IgD-negative memory B cell (primary cell): ENCODE measurements around the gene HYAL3. TPM values are rescaled to one million over a fixed set of nuclear protein-coding genes. Genes with fewer than 3 reads are reported as not detected.
"Not testable (repeated sequence)": the region's sequence is repeated elsewhere in the genome, so short reads cannot be mapped to it uniquely, and the experiment has no call there.

Source experiments
- H3K27ac Mint-ChIP-seq, 3 donors: one replicate each; pipeline ENCODE4 v1.8.0; 2020 to 2022; ENCODE audit warnings: mild to moderate bottlenecking in 3 of 3, mixed read lengths in 3 of 3, moderate library complexity in 1 of 3
- H3K27me3 Mint-ChIP-seq: one replicate; pipeline ENCODE4 v1.8.0; 2021; ENCODE audit warnings: mixed read lengths
- H3K36me3 Mint-ChIP-seq: one replicate; pipeline ENCODE4 v1.8.0; 2020; ENCODE audit warnings: mild to moderate bottlenecking, mixed read lengths
- H3K4me1 Mint-ChIP-seq, 3 donors: one replicate each; pipeline ENCODE4 v1.8.0; 2020 to 2022; ENCODE audit warnings: mixed read lengths in 3 of 3, mild to moderate bottlenecking in 1 of 3
- H3K4me3 Mint-ChIP-seq, 4 donors: one replicate each; pipeline ENCODE4 v1.8.0; 2020 to 2022; ENCODE audit warnings: mild to moderate bottlenecking in 4 of 4, mixed read lengths in 4 of 4, moderate library complexity in 3 of 4
- H3K9me3 Mint-ChIP-seq, 3 donors: one replicate each; pipeline ENCODE4 v1.8.0; 2020 to 2021; ENCODE audit warnings: mixed read lengths in 3 of 3, mild to moderate bottlenecking in 1 of 3
- polyA plus RNA-seq: library from polyadenylated mRNA; unstranded; fragments of 300-500 nt; fragmentation: Illumina TruSeq; gene quantifications from one replicate; pipeline ENCODE4 v1.2.3, GENCODE V29; 2021

Gene HYAL3
- polyA plus RNA-seq, 1 donor from 2014 or later: 5.3 TPM

DNA sequence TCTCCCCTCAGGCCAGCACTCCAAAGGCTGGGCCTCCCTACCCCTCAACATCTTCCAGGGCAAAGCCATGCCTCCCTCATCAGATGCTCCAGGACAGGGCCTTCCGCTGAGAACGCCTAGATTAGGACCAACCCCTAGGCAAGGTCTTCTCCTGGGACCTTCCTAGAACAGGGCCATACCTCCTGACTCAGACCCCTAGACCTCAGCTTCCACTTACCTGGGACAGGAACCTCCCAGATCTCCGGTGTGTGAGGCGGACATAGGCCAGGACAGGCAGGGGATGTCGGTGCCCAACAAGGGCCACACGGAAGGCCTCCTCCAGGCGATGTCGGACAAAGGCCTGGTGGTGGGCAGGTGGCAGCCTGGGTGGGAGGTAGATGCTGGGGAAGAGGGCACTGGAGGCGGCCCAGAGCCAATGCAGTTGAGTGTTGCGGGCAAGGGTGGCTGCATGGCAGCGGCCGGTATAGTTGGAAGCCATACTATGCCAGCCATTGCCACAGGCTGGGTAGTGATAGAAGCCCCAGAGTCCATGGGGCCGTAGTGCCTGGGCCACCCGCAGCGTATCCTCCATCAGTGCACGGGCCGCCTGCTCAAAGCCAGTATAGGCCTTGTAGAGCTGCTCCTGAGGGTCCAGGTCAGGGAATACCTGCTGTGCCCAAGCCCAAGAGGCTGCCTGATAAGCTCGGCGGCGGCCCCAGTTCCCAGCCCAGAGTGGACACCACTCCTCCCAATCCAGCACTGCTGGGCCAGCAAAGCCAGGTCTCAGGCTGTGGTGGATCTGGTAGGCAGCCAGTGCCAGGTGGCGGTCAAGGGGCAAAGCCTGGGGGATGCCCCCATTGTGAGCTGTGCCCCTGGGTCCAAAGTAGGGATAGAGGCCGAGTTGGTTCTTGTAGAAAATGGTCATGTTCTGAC lies 4.5 kb downstream of the HYAL3 start:
- Mint-ChIP-seq H3K4me1 (peaks cover 15 to 23% (median 20%) of the 10 kb centered on the region in 3 donors), H3K36me3 (peaks cover 2% of the 10 kb centered on the region), H3K27me3 (no peaks in the 10 kb centered on the region), H3K9me3 (no peaks in the 10 kb centered on the region), H3K27ac (peak overlapping the region in 1 of 3 donors; percentile 53), H3K4me3 (no peak overlapping the region)

DNA sequence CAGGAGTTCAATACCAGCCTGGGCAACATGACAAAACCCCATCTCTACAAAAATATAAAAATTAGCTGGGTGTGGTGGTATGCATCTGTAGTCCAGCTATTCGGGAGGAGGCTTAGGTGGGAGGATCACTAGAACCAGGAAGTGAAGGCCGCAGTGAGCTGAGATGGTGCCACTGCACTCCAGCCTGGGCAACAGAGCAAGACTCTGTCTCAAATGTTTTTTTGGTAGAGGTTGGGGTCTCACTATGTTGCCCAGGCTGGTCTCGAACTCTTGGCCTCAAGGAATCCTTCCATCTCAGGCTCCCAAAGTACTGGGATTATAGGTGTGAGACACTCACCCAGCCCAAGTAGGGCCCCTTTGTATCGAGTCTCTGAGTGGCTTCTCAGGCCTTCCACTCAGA lies 5.1 kb downstream of the HYAL3 start:
- Mint-ChIP-seq H3K36me3 (peaks cover 2% of the 10 kb centered on the region), H3K4me1 (peaks cover 14 to 22% (median 18%) of the 10 kb centered on the region in 3 donors), H3K27me3 (no peaks in the 10 kb centered on the region), H3K27ac (peak overlapping the region in 2 of 3 donors; percentile 46 to 53), H3K9me3 (no peaks in the 10 kb centered on the region), H3K4me3 (peak overlapping the region in 1 of 4 donors; percentile 80)

DNA sequence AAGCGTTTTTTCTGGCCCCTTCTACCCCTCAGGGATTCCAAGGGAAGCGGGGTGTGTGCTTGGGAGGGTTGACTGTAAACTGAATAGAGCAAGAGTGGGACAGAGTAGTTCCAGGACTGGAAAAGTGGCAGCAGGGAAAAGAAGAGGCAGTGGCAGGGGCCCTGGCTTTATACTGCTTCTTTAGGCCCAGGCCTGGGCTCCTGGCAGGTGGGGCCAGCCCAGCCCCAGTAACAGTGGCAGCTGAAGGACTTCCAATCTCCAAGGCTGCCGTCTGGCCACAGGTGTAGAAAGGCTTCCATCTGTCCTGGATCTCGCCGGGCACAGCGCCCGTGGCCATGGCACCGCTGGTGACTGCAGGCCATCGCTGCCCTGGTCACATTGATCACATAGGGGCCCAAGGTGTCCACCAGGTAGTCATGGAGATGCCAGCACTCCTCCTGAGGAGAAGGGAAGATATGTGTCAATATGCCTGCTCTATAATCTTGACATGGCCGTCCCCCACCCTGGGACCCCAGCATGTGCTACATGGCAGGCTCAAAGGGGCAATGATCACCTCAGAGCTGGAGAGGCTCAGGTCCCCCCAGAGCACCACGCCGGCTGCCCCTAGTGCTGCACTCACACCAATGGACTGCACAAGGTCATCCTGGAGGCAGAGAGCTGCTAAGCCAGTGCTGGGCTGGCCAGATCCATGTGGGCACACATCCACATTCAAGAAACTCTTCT lies 6.0 kb downstream of the HYAL3 start:
- peaks cover 2% of the 10 kb centered on the region for H3K36me3 Mint-ChIP-seq
- peak overlapping the region in 2 of 4 donors; percentile 80 to 94 for H3K4me3 Mint-ChIP-seq
- H3K27me3 Mint-ChIP-seq: no peaks in the 10 kb centered on the region
- H3K9me3 Mint-ChIP-seq: no peaks in the 10 kb centered on the region
- H3K27ac Mint-ChIP-seq: peak overlapping the region in 2 of 3 donors; percentile 39 to 47
- peaks cover 14 to 21% (median 16%) of the 10 kb centered on the region in 3 donors for H3K4me1 Mint-ChIP-seq

DNA sequence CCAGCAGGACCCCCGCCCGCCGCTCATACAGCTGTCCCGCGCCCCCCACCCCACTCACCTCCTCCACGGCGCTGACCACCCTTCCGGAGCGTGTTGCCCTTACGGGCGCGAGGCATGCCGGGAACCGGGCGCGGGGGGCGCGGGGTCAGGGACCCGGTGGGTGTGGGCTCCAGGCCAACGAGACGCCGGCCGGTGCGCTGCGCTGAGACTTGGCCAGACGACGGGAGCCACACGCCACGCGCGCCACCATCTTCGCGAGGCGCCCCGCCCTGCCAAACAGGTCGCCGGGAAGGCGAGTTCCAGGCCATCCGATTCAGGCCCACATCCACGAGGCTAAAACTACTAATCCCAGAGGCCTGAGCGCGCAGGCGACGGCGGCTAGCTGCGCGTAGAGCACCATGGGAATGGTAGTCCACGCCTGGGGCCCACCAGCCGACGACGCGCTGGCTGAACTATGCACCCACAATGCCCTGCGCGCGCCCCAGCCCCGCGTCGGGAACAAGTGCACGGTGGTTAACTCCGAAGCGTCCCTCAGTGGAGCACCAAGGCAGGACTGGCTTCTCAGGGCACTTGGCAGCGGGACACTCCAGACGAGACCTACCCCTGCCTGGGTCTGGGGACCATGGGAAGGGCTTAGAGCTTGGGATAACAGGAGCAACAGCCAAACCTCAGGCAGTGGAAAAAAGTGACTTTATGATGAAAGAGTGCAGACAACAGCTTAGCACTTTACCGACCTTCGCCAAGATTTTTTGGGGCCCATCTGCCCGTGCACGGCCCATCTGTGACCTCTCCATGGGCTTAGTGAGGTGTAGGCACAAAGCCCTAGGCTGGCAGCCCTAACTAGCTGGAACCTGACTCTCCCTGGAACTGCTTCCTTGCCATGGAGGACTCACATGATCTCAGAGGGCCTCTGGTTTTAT lies 6.8 kb downstream of the HYAL3 start, which contains the start of gene IFRD2:
TSS of gene IFRD2 (minus strand) at position 271 of the 920 bp plus-strand sequence. CDS start at position 116, 155 bp downstream.
- no peaks in the 10 kb centered on the region for H3K27me3 Mint-ChIP-seq
- H3K9me3 Mint-ChIP-seq: no peaks in the 10 kb centered on the region
- peak within 1 kb of the TSS; percentile 80 to 94 (median 92) for H3K4me3 Mint-ChIP-seq
- H3K27ac Mint-ChIP-seq: peak within 1 kb of the TSS; percentile 76 to 98 (median 94)
- peaks cover 4% of the 10 kb centered on the region for H3K36me3 Mint-ChIP-seq
- H3K4me1 Mint-ChIP-seq: peaks cover 9 to 16% (median 10%) of the 10 kb centered on the region in 3 donors

DNA sequence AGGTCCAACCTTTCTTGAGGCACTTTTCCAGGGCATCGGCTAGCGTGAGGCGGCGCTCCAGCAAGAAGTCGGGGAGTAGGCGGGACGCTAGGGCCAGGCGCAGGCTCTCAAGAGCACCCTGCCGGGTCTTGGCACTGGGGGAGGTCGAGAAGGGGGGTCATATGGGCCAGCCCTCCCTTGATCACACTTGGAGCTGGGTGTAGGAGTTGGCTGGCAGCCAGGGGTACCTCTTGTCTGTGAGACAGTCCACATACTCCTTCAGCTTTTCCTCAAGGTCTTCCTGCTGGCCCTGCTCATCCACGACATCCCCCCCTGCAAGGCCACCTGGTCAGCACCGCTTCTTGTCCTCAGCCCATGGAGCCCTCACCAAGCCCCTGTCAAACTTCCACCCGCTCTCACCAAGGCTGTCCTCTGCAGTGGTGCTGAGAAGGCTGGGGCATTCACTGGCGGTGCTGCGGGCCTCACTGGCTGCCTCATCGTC lies 9.0 kb downstream of the HYAL3 start:
- Mint-ChIP-seq H3K4me3 (peak overlapping the region in 2 of 4 donors; percentile 33 to 68), H3K9me3 (no peaks in the 10 kb centered on the region), H3K27ac (no peak overlapping the region), H3K4me1 (peaks cover 9 to 14% (median 10%) of the 10 kb centered on the region in 3 donors), H3K27me3 (no peaks in the 10 kb centered on the region), H3K36me3 (peaks cover 4% of the 10 kb centered on the region)

DNA sequence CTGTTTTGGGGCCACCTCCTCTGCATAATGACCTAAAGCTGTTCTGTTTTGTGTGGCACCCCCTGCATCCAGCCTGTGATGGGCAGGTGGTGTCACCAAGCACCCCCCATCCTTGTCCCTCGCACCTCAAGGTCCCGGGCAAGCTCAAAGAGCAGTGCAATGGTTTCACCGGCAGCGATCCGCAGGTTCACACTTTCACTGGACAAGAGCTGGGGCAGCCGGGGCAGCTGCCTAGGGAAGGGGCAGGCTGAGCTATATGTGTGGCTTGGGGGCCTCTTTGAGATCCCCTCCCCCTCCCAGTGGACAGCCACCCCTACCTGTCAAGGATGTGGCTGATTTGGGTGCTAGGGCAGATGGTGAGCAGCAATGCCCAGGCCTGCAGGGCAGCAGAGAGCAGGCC lies 10.1 kb downstream of the HYAL3 start:
- Mint-ChIP-seq H3K36me3 (peaks cover 4% of the 10 kb centered on the region), H3K4me1 (peaks cover 9 to 14% (median 10%) of the 10 kb centered on the region in 3 donors), H3K9me3 (no peaks in the 10 kb centered on the region), H3K27ac (peak overlapping the region in 1 of 3 donors; percentile 60), H3K4me3 (peak overlapping the region in 2 of 4 donors; percentile 67 to 68), H3K27me3 (no peaks in the 10 kb centered on the region)

DNA sequence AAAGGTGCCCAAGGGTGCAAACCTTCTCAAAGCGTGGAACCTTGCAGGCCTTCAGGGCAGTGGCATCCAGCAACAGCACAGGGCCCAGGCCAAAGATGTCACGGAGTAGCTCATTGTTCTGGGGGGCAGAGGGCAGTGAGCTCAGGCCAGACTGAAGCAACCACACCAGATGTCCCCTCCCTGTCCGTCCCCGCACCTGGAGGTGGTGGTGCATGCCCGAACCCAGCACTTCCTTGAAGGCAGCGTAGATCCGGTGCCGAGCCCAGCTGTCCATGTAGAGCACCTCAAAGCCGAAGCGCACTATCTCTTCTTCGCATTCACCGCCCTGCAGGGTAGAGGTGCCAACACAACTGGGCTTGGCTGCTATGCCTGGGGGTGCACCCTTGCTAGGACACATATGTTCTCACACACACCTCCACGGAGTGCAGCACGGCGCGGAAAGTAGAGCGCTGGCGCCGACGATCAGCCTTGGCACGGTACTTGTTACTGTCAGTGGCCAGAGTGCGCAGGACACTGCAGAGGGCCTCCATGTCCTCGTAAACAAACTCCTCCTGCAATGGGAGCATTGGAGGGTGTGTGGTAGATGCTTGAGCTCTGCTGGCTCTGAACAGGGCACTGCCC lies 10.7 kb downstream of the HYAL3 start:
- Mint-ChIP-seq H3K9me3 (no peaks in the 10 kb centered on the region), H3K4me3 (peak overlapping the region in 1 of 4 donors; percentile 68), H3K27me3 (no peaks in the 10 kb centered on the region), H3K36me3 (peaks cover 4% of the 10 kb centered on the region), H3K4me1 (peaks cover 9 to 14% (median 10%) of the 10 kb centered on the region in 3 donors), H3K27ac (peak overlapping the region in 2 of 3 donors; percentile 35 to 42)

DNA sequence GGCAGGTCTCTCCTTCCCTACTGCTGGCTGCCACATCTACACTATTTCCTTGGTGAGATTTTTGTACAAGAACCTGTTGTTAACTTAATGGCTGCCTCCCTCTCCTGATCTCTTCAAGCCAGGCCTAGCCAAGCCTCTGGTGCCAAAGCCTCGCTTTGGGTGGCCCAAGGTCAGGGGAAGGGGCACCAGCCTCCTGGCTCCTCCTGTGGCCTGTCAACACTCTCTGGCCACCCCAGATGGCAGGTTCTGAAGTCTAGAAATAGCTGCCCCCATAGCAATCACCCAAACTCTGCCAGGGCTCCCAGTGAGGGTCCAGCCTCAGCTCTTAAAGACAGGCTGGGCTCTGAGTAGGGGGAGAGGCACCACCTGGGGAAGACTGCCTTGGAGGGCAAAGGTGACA lies 11.9 kb downstream of the HYAL3 start:
- no peaks in the 10 kb centered on the region for H3K9me3 Mint-ChIP-seq
- H3K4me3 Mint-ChIP-seq: no peak overlapping the region
- peaks cover 4% of the 10 kb centered on the region for H3K36me3 Mint-ChIP-seq
- no peak overlapping the region for H3K27ac Mint-ChIP-seq
- no peaks in the 10 kb centered on the region for H3K27me3 Mint-ChIP-seq
- H3K4me1 Mint-ChIP-seq: peaks cover 5% of the 10 kb centered on the region in 3 donors

DNA sequence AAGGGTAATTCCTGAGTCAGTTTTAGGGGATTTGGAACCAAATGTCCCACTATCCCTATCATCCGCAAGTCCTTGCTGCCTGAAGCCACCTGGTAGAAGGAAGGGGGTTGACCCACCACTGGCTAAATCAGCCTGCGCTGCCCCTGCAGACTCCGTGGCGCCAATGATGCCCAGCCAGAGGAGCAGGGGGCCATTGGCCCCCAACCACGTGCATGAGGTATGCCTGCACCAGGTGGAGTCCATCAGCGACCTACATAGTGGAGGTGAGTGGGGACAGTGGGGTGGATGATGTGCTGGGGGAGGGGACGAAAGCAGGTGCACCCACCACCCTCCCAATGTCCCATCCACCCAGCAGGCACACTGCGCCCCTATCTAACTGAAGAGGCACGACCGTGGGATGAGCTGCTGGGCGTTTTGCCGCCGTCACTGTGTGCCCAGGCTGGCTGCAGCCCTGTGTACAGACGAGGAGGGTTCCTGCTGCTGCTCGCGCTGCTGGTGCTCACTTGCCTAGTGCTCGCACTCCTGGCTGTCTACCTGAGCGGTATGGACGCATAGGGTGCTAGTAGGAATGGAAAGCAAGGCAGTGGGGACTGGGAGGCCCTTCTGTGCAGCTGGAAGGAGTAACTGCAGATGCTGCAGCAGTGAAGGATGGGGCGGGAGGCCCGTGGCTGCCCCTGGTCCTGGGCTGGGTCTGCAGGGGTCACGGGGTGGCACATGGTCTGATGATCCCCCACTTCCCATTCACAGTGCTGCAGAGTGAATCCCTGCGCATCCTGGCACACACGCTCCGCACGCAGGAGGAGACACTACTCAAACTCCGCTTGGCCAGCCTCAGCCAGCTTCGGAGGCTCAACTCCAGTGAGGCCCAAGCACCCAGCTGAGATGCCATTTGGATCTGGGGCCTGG lies 12.6 kb downstream of the HYAL3 start:
- peaks cover 4% of the 10 kb centered on the region for H3K36me3 Mint-ChIP-seq
- H3K4me3 Mint-ChIP-seq: no peak overlapping the region
- no peaks in the 10 kb centered on the region for H3K9me3 Mint-ChIP-seq
- no peak overlapping the region for H3K27ac Mint-ChIP-seq
- H3K4me1 Mint-ChIP-seq: peaks cover 4 to 5% (median 4%) of the 10 kb centered on the region in 3 donors
- H3K27me3 Mint-ChIP-seq: no peaks in the 10 kb centered on the region

DNA sequence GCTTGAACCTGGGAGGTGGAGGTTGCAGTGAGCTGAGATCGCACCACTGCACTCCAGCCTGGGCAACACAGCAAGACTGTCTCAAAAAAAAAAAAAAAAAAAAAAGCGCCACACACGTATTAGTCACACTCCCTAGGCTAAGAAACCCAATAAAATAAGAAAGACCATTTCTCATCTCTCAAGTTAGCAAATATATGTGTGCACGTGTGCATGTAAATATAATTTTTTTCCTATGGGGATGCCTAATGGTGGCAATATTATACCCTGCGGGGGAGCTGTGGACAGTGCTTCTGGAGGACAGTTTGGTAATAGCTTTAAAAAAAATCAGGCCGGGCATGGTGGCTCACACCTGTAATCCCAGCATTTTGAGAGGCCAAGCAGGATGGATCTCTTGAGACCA lies 15.1 kb downstream of the HYAL3 start:
- peak overlapping the region in 1 of 3 donors; percentile 16 for H3K27ac Mint-ChIP-seq
- H3K27me3 Mint-ChIP-seq, H3K4me3 Mint-ChIP-seq, H3K4me1 Mint-ChIP-seq, H3K9me3 Mint-ChIP-seq, H3K36me3 Mint-ChIP-seq: not testable (repeated sequence)

DNA sequence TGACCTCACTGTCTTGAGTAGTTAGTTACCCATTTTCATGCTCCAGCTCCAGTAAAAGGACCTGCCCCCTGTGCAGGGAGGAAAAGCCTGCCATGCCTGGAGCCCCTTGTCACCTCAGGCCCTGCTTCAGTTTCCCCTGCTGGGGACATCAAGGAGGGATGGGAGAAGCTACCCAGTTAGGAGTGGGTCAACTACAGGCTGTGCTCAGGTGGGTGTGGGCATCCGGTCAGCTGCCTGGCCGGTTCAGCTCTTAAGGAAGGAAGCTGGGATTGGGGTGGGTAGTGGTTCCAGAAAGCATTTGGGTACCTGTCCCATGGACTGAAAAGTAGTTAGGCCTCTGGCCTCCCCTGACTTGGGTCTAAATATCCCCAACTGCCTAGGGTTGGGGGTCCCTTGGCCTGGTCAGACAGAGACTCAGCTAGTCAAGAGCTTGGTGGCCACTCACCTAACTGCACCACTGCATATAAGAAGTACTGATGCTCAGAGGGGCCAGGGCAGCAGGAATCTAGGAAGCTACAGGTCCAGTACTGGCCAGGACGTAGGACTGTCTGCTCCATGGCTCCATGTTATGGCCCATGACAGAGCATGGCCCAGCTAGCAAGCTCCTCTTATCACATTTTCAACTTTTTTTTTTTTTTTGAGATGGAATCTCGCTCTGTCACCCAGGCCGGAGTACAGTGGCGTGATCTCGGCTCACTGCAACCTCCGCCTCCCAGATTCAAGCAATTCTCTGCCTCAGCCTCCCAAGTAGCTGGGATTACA lies 19.8 kb downstream of the HYAL3 start:
- Mint-ChIP-seq H3K27me3 (peaks cover 20% of the 10 kb centered on the region), H3K27ac (no peak overlapping the region), H3K36me3 (no peaks in the 10 kb centered on the region), H3K4me1 (peaks cover 1 to 7% (median 4%) of the 10 kb centered on the region in 3 donors), H3K4me3 (no peak overlapping the region), H3K9me3 (no peaks in the 10 kb centered on the region)

DNA sequence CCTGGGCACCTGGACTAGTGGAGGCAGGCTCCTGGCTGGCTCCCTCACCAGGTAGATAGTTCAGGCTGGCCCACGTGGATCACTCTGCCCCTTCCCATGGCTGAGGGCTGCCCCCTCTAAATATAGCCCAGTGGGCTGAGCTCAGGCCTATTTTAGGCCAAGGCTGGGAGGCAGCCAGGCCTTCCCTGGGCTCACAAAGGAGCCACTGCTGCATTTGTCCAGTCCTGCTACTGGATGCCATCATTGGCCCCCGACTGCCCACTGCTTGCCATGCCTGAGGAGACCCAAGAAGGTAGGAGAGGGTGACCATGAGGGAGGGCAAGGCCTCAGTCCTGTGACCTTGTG lies 20.4 kb downstream of the HYAL3 start, which contains the start of gene LSMEM2:
TSS of gene LSMEM2 (plus strand) at position 208 of the 345 bp plus-strand sequence. CDS start at position 235, 27 bp downstream.
- no peaks in the 10 kb centered on the region for H3K9me3 Mint-ChIP-seq
- H3K27me3 Mint-ChIP-seq: peaks cover 25% of the 10 kb centered on the region
- H3K27ac Mint-ChIP-seq: peak within 1 kb of the TSS in 2 of 3 donors; percentile 58 to 78
- H3K36me3 Mint-ChIP-seq: no peaks in the 10 kb centered on the region
- H3K4me3 Mint-ChIP-seq: no peak within 1 kb of the TSS
- peaks cover 6 to 11% (median 8%) of the 10 kb centered on the region in 3 donors for H3K4me1 Mint-ChIP-seq
